HG03558 (cell line): Measurements from ENCODE around the gene GPD2.
A peak's percentile ranks its signal among the peaks of the same experiment; 100 is the strongest.

Experiments
- ATAC-seq: cut with Tn5 transposase; IDR thresholded peaks from one replicate; pipeline ENCODE4 v1.9.1; 2021; ENCODE audit warnings: moderate number of reproducible peaks; ENCODE audit not compliant: unreplicated experiment; ENCODE audit errors: extremely low read depth

GPD2 gene

GRCh38 chr2:156434461-156435291 is 1.5 kb upstream of the GPD2 start:
- no peak for ATAC-seq

- no peak for ATAC-seq
Measured at GRCh38 chr2:156435396-156435717, 822 bp upstream of the GPD2 start.

GRCh38 chr2:156436497-156437085 is 412 bp downstream of the GPD2 start:
- ATAC-seq = peak; percentile 38

- ATAC-seq = no peak
Measured at GRCh38 chr2:156437272-156437930, 1.2 kb downstream of the GPD2 start.

- no peak for ATAC-seq
Measured at GRCh38 chr2:156437931-156438410, 1.8 kb downstream of the GPD2 start.

GRCh38 chr2:156443089-156443488 is 6.9 kb downstream of the GPD2 start:
- no peak for ATAC-seq

- peak; percentile 43 for ATAC-seq
Measured at GRCh38 chr2:156445296-156446220, 9.4 kb downstream of the GPD2 start.

- ATAC-seq = no peak
Measured at GRCh38 chr2:156447761-156448160, 11.6 kb downstream of the GPD2 start.

GRCh38 chr2:156448766-156449165 is 12.6 kb downstream of the GPD2 start:
- no peak for ATAC-seq

GRCh38 chr2:156452971-156453370 is 16.8 kb downstream of the GPD2 start:
- no peak for ATAC-seq

- peak; percentile 66 for ATAC-seq
Measured at GRCh38 chr2:156455361-156455975, 19.3 kb downstream of the GPD2 start.

- peak; percentile 78 for ATAC-seq
Measured at GRCh38 chr2:156456616-156457015, 20.4 kb downstream of the GPD2 start.

GRCh38 chr2:156457523-156458517 is 21.6 kb downstream of the GPD2 start:
- no peak for ATAC-seq

GRCh38 chr2:156459720-156460119 is 23.5 kb downstream of the GPD2 start:
- ATAC-seq = no peak

GRCh38 chr2:156464106-156464505 is 27.9 kb downstream of the GPD2 start:
- ATAC-seq = no peak

- ATAC-seq = no peak
Measured at GRCh38 chr2:156465573-156465972, 29.4 kb downstream of the GPD2 start.

- no peak for ATAC-seq
Measured at GRCh38 chr2:156466739-156467405, 30.7 kb downstream of the GPD2 start.

- no peak for ATAC-seq
Measured at GRCh38 chr2:156470975-156471583, 34.9 kb downstream of the GPD2 start.
